IPS-11a (cell line): Measurements from ENCODE around the gene HMG20A.

ENCODE experiments used
- H3K4me3 ChIP-seq: one replicate; pipeline ENCODE4 v1.5.1; 2013; ENCODE audit warnings: low read depth, low read length, control low read depth

HMG20A gene

DNA sequence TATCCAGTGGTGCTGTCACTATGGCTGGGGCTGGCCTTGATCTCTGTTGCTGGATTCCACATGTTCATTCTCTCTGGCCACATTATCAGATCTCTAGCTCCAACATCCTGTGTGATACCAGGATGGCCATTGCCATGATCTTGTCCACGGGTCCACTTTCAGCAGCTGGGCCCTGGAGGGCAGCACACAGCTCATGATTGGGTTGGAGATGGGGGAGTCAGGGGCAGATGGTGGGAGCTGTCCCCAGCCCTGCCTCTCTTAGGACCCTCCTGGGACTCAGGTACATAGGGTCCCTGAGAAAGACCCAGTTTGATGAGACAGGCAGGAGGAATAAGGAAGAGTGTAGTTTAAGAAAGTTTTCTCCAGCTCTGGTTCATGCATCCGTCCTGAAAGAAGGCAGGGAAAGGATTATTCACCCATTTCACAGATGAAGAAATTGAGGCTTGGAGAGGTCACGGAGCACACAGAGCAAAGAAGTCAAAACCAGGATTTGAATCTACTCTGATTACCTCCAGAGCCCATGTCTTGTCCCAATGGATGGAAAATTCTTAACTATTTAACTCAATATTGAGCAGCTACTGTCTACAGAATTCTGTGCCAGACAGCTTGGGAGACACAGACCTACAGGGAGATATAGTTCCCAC, 111.5 kb downstream of the HMG20A start:
- no peak overlapping the region for H3K4me3 ChIP-seq

DNA sequence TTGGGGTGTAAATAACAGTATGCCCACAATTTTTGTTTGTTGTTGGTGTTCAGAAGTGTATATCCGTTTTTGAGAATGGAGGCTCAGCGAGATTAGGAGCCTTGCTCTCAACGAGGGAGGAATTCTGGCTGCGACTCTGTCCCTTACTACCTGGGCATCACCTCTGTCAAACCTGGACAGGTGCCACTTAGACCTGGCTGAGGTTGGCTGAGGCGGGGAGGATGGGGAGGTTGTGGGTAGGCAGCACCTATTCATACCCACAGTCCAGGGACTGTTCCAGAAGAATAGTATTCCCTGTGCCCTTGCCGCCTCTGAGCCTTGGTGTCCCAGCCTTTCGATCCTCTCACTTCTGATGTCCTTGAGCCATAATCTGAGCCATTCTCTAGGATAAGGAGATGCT, 112.2 kb downstream of the HMG20A start:
- no peak overlapping the region for H3K4me3 ChIP-seq

DNA sequence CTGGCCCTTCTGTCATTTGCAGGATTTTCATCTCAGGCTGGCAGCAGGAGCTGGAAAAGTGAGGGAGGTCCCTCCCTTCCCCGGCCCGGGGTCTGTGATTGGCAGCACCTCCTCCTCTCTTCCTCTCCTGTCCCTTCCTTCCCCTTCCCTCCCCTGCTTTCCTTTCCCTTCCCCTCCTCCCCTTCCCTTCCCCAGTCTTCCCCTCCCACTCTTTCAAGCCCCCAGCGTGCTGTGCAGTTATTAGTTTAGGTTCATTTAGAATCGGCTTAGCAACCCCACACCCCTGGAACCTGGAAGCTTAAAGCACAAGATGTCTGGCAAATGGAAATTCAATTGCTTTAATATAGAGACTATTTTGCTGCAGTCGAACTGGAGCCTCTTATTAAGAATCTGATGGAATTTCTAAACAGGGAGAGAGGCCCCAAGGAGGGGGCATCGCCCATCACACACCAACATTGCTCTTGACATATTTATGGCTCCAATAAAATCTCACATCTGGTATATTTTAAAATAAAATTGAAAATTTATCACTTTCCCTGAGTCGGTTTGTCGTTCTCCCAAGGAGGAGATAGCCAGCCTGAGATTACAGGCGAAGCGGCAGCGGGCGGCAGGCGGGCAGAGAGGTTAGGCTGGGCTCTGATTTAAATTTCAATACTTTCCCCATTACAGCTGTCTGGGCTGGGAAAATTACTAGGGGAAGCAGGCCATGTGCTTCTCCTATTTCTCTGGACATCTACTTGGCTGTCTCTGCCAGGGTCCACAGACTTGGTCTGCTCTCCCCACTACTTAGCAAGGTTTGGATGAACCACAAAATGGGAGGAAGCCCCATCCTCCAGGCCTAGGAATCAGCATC, 113.1 kb downstream of the HMG20A start:
- H3K4me3 ChIP-seq = no peak overlapping the region
